HG03460 (cell line): Measurements from ENCODE around the gene PPOX.

Source experiments
- ATAC-seq: cut with Tn5 transposase; IDR thresholded peaks from one replicate; pipeline ENCODE4 v1.9.1; 2021; ENCODE audit not compliant: unreplicated experiment

Gene PPOX

DNA sequence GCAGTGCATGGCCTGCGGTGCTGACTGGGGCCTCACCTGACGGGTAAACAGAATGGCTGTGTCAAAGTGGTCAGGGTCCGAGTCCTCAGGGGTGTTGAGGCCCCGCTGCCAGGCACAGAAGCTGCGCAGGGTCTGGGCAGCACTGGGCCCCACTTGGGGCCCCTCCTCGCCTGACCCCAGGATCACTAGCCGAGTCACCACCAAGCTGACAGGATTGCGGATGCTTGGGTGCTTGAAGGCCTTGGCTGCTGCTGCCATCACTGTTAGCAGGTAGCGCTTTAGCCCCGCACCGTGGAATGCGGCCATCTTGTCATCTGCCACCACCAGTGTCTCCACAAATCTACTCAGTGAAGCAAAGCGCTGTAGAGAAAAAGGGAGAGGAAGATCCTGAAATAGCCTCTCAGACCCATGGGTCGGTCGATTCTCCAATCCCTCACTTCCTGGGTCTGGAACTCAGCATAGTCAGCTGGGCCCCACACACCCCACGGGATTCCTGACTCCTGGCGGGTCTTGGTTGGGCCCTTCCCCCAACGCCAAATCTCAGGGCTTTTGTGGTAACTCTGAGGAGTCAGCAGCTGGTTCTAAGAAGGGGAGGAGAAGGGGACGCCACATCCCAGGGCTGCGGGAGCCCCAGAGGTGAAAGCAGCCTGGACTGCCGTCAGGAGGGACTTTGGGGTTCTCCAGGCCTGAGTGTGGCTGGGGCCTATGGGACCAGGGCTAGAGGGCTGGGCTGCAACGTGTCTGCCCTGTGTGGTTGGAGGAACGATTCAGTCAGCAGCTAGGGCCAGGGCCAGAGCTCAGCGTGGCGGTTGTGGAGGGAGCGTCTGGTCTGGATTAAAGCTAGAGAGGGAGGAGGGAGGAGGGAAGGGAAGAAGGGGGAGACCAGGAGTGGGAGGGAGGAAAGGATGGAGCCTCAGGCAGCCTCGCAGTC is 30.6 kb downstream of the PPOX start:
- ATAC-seq = no peak

DNA sequence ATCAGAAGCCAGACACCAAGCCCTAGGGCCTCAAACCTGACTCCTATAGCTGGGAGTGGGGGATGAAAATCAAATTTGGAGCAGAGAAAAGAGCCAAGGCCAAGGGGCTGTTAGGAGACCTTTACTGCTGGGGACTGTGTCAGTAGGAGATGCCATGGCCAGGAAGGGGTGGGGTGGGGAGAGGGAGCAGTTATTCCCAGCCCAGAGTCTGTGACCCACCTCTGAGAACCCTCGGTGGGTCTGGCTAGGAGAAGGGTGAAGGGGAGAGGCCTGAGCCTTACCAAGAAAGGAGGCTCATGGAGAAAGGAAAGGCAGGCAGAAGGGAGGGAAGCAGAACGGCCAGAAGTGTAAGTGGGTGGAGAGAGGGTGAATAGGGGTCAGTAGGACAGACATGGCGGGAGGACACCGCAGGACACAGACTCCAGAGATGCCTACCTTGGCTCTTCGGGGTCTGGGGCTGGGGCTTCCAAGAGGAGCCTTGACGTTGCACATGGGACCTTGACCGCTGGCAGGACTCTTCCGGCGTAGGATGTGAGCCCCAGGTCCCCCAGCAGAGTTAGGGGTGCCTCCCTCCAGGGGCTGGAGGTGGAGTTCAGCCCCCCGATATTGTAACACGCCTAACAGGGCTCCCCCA is 31.5 kb downstream of the PPOX start:
- no peak for ATAC-seq

DNA sequence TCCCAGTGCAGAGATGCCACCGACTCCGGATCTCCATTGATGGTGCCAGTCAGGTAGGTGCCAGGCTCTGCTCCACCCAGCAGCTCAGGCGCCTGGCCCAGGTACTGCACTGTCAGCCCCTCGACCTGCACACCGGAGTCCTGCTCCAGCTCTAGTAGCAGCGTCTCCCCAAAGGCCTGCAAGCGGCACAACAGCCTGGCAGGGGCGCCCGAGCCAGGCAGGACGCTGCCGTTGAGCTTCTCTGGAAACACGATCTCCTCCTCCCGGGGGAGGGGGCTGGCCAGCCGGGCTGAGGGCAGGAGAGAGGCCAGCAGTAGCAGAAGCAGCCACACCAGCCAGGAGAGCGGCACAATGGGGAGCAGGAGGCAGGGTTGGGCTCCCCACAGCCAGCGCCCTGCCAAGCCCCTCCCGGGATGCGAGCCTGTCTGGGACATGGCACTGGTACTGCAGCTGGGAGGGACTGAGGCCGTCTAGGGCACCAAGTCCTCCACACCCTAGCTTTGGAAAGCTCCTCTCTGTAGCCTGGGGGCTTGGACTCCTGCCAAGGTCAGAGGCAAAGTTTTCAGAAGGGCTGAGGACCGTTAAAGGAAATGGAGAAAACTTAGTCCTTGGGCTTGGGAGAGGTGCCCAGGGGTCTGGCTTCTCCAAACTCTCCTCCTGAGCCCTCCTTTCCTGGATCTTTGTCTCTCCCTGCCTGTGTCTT is 32.1 kb downstream of the PPOX start:
- ATAC-seq = no peak

GRCh38 chr1:161198897-161199431 is 32.7 kb downstream of the PPOX start, which contains the start of gene ADAMTS4:
TSS of gene ADAMTS4 (minus strand) at chr1:161199054. CDS start at chr1:161198627, 427 bp downstream.
- no peak for ATAC-seq

DNA sequence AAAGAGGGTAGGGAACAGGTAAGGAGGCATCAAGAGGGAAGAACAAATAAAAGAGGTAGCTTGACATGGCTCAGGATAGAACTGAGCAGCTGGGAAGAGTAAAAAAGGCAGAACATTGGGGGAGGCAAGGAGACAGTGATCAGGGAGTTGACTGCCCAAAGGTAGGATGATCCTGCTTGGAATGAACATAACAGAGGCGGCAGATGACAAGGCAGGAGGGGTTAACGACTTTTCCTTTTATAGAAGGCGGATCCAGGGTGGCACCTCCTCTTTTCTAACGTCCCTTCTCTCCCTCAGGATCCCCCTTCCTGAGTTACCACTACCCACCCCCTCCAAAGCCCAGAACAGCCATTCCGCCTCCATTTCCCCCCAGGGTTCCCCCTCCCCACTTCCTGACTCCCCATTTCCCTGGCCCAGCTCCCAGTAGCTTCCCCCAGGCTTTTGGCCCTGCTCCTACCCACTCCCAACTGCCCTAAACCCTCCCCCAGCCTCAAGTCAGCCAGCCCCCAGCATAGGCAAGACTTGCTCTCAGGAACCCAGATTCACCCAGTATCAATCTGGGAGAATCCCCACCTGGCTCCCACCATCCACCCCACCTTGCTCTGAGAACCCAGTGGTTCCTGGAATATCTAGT is 33.4 kb downstream of the PPOX start:
- no peak for ATAC-seq

DNA sequence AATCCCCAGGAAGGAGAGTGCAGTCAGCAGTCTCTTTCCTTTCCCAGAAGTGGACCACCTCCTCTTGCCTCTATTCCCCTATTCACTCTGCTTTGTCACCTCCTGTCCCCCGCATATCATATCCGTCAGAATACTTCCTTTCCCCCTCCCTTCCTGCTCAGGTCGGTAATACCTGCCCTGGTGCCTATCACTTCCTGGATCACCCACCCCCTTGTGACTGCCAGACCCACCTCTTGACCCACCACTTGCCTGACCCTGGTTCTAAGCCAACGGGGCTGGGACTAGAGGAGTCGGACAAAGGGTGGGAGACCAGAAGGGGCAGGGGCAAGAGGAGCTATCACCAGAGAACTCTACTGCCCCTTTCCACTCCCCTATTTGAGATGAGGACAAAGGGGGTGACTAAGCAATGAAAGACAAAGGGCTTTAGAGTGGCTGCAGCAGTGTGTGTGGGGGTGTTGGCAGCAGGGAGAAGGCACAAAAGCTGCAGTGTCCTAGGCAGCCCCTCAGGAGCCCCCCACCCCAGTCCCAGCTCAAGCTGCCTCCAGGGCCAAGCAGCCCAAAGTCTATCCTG is 34.3 kb downstream of the PPOX start:
- ATAC-seq = no peak

GRCh38 chr1:161200992-161201835 is 35.0 kb downstream of the PPOX start:
- ATAC-seq = no peak

DNA sequence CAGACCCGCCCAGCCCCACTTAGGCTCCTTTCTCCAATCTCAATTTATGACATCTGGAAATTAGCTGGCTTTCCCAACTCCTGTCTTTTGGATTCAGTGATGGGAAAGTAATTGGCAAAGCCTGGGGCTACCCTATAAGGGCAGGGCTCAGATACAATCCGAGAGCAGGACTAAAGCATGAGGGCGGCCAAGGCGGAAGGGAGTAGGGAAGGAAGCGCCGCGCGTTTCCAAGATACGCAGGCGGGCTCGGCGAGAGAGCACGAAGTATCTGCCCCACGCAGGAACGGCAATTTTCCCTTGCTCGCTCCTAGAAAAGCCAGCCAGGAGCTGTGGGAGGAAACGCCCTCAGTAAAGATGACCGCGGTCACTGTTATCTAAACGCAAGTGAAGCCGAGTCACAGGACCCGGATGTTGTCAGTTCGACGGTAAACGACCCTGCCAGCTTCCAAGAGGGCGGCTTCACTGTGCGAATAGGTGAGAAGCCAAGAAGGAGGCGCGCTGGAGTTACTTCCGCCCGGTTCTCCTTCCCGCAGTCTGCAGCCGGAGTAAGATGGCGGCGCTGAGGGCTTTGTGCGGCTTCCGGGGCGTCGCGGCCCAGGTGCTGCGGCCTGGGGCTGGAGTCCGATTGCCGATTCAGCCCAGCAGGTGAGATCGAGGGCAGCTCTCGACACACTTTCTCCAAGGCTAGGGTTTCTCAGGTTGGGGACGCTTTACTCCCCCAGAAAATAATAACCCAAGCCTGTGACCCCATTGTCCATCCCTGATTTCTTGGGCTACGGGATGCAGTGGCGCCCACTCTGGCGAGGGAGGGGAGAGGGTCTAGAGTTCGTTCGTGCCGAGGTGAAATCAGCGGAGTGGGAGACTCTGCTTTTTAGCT is 35.8 kb downstream of the PPOX start, which contains the start of gene NDUFS2:
TSS of gene NDUFS2 (plus strand) at position 532 of the 877 bp plus-strand sequence. CDS start at position 551, 19 bp downstream.
- peak; percentile 95 for ATAC-seq

DNA sequence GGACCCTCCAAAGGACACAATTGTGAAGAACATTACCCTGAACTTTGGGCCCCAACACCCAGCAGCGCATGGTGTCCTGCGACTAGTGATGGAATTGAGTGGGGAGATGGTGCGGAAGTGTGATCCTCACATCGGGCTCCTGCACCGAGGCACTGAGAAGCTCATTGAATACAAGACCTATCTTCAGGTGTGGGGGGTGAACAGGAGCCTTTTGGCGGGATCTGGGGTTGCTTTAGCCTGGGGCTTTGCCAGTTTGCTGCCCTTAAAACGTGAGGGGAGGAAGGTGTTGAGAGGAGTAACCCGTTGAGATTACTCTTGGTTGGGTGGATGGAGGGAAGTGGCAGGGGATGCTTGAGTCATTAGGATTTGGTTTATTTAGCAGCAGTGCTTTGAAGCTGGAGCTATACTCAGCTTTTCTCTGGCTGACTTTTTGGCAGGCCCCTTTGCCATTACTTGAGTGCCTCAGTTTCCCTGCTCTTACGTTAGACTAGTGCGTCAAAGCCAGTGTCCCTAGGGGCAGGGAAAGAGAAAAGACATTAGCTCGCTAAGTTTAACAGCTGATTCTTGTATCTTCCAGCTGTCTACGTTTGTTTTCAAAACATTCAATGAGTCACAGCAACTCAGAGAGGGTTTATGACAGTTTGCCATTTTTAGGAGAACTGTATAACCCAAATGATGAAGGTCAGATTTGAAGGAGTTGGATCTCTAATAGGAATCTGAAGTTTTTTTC is 40.4 kb downstream of the PPOX start:
- no peak for ATAC-seq

DNA sequence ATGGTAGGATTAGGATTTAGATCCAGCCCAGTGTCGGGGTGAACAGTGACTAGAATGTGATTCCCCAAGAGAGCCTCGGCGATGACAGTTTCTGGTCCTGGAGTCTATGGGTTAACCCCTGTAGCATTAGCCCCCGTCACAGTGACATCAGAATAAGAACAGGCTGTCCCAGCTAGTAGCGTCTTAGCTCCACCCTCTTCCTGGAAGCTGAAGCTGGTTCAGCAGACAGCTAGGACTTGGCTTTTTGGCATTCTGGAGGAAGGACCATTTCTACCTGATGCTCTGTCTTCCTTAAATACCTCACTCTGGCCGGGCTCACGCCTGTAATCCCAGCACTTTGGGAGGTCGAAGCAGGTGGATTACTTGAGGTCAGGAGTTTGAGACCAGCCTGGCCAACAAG is 40.9 kb downstream of the PPOX start:
- no peak for ATAC-seq

DNA sequence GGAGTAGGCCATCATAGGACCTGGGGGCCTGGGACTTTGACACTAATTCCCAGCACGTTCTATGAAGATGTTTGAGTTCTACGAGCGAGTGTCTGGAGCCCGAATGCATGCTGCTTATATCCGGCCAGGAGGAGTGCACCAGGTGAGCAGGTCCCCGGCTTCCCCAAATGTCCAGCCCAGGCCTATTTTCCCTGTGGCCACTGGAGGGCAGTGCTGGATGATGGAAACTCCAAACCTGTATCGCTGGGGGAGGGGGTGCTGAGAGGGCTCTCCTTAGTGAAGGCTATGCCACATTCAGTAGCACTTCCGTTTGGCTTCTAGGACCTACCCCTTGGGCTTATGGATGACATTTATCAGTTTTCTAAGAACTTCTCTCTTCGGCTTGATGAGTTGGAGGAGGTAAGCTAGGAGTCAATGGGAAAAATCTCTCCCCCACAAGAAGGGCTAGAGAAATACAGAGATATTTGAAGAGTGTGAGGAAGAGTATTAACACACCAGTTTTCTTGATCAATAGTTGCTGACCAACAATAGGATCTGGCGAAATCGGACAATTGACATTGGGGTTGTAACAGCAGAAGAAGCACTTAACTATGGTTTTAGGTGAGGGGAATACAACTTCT is 43.7 kb downstream of the PPOX start:
- ATAC-seq = peak; percentile 57

- no peak for ATAC-seq
These were observed 48.1 kb downstream of the PPOX start for GRCh38 chr1:161214369-161214768.

GRCh38 chr1:161215076-161215475 is 48.9 kb downstream of the PPOX start, which contains the start of gene FCER1G:
TSS of gene FCER1G (plus strand) at chr1:161215295. CDS start at chr1:161215322, 27 bp downstream.
- ATAC-seq = no peak

GRCh38 chr1:161216945-161217712 is 50.9 kb downstream of the PPOX start:
- peak; percentile 83 for ATAC-seq

GRCh38 chr1:161217831-161218230 is 51.6 kb downstream of the PPOX start:
- no peak for ATAC-seq

DNA sequence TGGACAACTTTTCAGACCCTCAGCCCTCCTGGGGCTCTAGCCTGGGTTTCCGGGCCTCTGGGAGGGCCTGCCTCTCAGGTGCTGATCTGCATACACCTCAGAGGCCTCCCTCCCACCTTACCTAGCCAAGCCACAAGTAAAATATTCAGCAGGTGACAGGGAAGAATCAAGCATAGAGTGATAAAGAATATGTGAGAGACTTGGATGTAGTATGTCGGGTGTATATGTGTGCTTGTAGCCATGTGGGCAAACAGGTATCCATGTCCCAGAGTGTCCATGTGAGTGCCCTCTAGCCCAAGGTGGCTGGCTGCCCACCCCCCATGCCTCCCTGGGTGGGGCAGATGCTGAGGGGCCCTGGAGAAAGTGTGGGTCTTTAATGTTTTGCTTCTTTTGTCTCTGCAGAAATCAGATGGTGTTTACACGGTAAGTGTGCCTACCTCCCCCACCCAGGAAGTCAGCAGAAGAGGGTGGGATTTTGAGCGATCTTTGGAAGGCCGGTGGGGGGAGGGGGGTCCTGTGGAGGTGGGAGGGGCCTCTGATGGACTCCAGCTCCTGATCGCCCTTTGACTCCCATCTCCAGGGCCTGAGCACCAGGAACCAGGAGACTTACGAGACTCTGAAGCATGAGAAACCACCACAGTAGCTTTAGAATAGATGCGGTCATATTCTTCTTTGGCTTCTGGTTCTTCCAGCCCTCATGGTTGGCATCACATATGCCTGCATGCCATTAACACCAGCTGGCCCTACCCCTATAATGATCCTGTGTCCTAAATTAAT is 52.3 kb downstream of the PPOX start:
- no peak for ATAC-seq
